Stimulated activated CD8-positive, alpha-beta memory T cell treated with anti-CD3 and anti-CD28 coated beads, Interleukin-7, amount 100 ng/mL, for 48 hours (primary cell): Measurements from ENCODE around the gene PPRC1.
A peak's percentile ranks its signal among the peaks of the same experiment; 100 is the strongest.

ENCODE experiments used
- DNase-seq, 2 donors: peaks; one replicate each; pipeline ENCODE4 v3.0.0-alpha.2; 2020; ENCODE audit warnings: low read depth in 1 of 2; ENCODE audit errors: extremely low read depth in 1 of 2

The PPRC1 gene

GRCh38 chr10:102118867-102119266 is 14.0 kb upstream of the PPRC1 start:
- DNase-seq: no peak

DNA sequence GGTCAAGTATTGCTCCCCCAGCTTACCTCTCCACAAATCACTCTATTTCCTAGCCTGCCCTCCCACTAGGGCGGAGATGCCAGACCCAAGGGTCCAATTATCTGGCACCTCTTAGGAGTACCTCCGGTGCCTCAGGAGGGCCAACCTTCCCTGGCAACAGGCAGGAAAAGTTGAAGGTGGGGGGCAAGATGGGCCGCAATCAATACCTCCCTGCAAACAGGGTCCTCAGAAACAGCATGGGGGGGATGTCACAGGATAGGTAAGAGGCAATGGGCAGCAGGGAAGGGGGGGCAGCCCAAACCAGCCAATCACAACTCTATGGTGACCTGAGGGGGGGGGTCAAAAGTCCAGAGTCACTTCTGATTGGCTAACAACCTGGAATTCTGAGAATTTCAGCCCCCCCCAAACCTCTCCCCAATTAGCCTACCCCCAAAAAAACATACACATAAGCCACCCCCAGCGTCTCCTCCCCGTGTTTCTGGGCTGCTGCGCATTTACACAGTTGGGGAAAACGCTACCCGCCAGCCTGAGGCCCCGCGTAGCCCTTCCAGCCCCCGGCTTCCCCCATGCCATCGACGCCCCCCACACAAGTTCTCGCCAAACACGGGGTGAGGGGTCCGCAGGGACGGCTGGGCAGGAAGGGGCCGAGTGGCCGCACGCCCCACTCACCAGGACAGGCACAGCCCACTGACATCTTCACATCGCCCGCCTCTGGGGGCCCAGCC is 13.3 kb upstream of the PPRC1 start:
- peak; percentile 37 to 61 for DNase-seq

DNA sequence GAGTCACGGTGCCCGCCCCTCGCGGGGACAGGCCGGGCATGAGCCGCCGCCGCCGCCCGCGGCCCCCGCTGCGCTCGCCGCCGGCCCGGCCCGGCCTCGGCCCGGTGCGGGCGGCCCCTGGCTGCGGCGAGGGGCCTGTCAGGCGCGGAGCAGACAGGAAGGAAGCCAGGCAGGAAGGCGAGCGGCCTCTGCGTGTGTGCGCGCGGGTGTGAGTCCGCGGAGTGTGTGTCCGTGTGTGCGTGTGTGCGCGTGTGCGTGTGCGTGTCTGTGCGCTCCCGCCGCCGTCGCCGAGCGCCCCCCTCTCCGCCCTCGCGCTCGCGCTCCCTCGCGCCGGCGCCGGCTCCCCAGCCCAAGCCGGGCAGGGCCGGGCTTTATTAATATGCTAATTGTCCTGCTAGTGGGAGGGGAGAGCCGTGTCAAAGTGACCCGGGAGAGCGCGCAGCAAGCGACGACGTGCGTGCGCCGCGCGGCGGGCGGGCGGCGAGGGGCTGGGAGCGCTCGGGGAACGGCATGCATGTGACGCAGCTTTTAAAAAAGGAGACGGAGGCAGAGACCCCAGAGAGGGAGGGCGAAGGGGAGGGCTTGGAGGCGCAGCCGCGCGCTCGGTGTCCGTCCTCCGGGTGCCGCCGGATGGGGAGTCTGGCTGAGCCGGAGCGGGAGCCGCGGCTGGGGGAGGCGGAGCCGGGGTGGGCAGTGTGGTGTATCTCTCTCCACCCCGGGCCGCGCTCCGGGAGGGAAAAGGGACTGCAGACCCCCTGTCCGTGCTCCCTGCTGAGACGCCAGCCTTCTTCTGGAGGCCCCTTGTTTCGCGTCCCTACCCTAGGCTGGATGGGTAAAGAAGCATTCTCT is 12.5 kb upstream of the PPRC1 start, which contains the start of gene LDB1:
TSS of gene LDB1 (minus strand) at position 227 of the 849 bp plus-strand sequence. CDS start 258 bp downstream, outside the sequence.
- peak; percentile 37 to 55 for DNase-seq

DNA sequence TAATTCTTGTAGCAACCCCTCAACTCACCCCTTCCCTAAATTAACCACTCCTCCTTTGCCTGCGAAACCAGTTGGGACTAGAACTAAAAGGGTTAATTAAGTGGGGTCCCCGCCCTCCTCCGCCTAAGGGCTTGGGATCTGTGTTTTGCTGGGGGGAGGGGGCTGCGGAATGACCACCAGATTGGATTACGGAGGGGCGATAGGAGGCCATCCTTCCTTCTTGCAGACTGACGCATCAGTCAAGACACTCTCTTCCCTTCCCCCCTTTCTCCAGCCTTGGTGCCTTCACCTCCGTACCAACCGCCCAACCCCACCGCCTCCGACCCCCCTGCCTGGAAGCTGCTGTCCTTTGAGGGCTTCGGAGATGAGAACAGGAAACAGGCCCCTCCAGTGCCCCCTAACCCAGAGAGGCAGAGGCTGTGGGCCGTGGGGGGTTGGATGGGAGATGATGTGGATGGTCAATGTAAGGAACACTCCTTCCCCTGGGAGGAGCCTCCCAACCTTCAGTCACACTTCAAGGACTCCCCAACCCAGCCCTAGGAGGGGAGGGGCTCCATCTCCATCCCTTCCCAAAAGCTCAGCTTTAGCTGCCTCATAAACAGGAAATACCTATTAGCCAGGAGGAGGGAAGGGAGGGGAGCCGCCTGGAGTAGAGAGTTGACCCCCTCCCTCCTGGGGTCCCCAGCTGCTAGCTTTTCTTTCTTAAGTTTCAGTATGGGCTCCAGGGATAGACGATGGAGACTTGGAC is 11.7 kb upstream of the PPRC1 start:
- DNase-seq: no peak

- no peak for DNase-seq
Observed at GRCh38 chr10:102121739-102122372, 11.0 kb upstream of the PPRC1 start.

DNA sequence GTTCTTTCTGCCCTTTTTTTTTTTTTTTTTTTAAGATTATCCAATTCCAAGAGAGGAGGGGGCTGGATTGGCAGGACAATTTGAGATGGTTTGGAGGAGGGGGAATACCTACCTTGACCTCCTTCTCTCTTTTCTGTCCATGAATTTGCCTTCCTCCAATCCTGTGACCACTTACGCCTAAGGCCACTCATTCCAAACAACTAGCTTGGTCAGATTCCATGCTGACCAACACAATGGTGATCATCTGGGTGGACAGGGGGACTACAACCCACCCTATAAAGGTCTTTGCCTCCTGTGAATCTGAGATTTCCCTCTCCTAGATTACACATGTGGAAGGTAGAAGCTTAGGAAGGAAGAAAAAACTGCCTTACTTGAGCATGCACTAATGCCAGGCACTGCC is 10.4 kb upstream of the PPRC1 start:
- no peak for DNase-seq

DNA sequence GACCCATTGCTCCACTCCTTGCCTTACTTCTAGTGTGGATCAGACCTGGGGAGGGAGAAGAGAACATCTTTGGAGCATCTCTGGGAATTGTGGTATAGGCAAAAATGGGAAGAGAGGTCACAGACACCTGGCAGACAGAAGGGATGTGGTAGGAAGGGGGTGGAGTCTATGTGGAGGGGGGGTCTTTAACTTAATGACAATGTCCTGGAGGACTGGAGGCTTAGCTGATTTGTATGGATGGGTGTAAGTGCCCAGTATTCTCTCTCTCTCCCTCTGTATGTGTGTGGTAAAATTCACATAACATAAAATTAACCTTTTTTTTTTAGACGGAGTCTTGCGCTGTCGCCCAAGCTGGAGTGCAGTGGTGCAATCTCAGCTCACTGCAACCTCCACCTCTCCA is 9.6 kb upstream of the PPRC1 start:
- DNase-seq: no peak

- DNase-seq: no peak
Observed at GRCh38 chr10:102131286-102132170, 1.3 kb upstream of the PPRC1 start.

- DNase-seq: no peak
Observed at GRCh38 chr10:102132193-102132562, 662 bp upstream of the PPRC1 start.

DNA sequence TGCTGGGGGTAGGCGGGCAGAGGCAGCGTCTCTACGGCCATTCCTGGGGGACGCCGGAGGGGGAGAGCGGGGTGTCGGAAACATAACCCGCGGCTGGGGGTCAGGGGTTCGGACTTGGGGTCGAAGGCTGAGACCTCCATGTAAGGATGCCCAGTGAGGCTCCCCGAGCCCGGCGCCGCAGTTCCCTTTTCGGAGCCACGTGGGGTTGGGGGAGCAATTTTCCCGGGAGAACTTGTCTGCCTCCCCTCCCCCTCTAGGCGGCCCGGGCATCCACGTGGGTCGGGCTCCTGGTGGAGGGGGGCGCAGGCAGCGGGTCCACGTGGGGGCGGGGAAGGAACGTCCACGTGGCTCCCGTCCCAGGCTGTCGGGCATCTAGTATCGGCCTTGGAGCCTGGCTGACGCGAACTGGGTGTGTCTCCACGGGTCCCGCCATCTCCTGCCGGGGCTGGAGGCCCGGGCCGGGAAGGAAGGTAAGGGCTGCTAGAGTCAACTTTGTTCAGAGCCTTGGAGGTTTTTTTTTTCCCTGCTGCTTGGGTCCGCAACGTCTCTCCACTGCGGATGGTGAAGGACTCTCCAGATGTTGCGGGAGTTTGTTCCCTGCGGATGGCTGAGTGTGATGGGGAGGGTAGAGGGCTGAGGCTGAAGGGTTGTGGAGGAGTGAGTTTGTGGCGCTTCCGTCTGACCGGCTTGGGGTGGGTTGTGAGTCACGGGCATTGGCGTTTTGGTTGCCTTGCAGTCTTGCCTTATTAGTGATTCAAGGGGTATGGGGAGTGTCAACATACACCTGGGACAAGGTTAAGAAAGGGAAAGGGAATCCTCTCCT is 744 bp downstream of the PPRC1 start:
- DNase-seq: peak; percentile 58 to 62

DNA sequence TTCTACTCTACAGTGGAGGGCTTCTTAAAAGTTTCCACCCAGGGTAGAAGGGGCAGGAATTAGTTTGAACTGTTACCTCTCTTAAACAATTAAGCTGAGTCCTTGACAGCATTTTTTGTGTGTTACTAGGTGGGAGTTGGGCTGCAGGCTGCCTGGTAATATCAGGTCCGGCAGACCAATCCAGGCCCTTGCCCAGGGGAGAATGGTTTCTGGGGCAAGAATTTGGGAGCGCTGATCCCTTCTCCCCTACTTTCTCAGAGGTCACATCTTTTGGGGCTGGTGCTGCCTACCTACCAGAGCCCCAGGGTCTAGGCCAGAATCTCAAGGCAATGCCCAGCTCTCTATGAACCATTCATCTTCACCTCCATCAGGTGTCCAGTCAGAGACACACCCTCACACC is 1.6 kb downstream of the PPRC1 start:
- DNase-seq: no peak

- DNase-seq: no peak
Observed at GRCh38 chr10:102135956-102136526, 3.2 kb downstream of the PPRC1 start.

GRCh38 chr10:102139281-102140110 is 6.7 kb downstream of the PPRC1 start:
- no peak for DNase-seq

GRCh38 chr10:102140218-102140617 is 7.4 kb downstream of the PPRC1 start:
- no peak for DNase-seq

DNA sequence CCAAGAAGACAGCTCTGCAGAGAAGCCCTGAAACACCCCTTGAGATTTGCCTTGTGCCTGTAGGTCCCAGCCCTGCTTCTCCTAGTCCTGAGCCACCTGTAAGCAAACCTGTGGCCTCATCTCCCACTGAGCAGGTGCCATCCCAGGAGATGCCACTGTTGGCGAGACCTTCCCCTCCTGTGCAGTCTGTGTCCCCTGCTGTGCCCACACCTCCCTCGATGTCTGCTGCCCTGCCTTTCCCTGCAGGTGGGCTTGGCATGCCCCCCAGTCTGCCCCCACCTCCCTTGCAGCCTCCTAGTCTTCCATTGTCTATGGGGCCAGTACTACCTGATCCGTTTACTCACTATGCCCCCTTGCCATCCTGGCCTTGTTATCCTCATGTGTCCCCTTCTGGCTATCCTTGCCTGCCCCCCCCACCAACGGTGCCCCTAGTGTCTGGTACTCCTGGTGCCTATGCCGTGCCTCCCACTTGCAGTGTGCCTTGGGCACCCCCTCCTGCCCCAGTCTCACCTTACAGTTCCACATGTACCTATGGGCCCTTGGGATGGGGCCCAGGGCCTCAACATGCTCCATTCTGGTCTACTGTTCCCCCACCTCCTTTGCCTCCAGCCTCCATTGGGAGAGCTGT is 8.2 kb downstream of the PPRC1 start:
- no peak for DNase-seq

DNA sequence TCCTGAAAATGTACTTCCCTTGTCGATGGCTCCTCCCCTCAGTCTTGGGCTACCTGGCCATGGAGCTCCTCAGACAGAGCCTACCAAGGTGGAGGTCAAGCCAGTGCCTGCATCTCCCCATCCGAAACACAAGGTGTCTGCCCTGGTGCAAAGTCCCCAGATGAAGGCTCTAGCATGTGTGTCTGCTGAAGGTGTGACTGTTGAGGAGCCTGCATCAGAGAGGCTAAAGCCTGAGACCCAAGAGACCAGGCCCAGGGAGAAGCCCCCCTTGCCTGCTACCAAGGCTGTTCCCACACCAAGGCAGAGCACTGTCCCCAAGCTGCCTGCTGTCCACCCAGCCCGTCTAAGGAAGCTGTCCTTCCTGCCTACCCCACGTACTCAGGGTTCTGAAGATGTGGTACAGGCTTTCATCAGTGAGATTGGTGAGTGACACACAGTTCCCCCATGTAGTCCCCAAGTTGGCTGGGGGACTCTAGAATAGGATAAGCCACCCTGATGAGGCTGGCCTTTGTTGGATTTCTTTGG is 8.8 kb downstream of the PPRC1 start:
- no peak for DNase-seq

DNA sequence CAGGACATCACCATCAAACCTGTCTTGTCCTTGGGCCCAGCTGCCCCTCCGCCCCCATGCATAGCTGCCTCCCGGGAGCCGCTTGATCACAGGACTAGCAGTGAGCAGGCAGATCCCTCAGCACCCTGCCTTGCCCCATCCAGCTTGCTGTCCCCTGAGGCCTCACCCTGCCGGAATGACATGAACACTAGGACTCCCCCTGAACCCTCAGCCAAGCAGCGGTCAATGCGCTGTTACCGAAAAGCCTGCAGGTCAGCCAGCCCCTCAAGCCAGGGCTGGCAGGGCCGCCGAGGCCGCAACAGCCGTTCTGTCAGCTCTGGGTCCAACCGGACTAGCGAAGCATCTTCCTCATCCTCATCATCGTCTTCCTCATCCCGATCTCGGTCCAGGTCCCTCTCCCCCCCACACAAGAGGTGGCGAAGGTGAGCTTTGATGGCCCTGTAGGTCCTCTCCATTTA is 14.2 kb downstream of the PPRC1 start:
- DNase-seq: no peak
